ENCODE results near the gene ZNF415.
"Not testable (repeated sequence)": the region's sequence is repeated elsewhere in the genome, so short reads cannot be mapped to it uniquely, and the experiment has no call there.

ZNF415 gene

DNA sequence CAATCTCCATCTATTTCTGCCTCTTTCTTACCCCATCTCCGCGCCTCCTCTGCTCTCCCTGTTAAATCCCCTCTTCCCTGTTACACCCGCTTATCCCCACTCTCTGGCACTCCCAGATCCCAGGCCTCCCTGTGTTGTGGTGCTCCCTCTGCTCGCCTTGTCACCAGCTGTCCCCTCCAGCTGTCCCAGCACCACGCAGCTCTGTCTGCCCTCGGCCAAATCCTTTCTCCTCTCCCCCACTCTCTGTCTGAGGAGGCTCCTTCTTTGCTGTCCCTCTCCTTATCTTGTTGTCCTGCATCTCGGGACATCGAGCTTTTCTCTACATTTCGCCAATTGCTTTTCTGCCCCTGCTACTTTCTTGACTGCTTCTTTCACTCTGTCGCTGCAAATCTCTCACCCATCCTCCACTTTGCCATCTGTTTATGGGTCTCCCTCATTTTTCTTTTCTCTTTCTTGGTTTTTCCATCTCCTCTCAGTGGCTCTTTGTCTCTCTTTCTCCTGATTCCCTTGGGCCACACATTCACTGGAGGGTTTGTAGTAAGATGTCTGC is 30.4 kb downstream of the ZNF415 start:
- DNase-seq: no peak

DNA sequence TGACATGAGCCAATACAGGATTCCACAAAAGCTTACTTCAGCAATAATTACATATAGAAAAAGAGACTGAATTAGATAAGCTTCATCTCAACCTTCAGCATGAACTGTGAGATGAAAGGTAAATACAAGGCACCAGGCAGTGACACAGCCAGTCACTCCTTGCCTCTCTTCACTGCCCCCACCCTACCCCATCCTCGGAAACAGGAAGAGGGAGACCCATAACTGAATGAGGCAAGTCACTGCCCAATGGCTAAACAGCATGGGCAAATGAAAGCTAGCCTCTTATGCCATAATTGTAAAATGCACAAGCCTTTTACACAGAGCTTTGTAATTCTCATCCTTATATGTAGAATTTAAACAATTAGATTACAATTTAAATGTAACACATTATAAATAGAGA is 31.2 kb downstream of the ZNF415 start:
- peak; percentile 39 for DNase-seq

DNA sequence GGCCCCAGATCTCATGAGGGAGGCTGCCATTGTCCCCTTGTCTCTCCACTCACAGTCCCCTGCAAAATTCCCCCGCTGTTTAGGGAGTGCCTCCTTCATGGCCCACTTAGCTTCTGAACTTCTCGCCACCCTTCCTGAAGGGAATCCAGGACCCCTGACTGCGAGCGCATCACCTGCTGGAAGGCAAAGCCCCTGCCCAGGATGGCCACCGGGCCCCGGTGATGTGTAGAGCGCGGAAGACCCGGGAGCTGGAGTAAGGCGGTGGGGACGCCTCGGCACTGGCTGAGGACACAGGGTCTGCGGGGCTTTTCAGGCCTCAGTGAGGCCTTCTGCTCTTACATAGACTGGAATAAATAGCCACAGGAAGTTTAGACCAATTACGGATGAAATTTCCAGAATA is 34.1 kb downstream of the ZNF415 start:
- not testable (repeated sequence) for DNase-seq

DNA sequence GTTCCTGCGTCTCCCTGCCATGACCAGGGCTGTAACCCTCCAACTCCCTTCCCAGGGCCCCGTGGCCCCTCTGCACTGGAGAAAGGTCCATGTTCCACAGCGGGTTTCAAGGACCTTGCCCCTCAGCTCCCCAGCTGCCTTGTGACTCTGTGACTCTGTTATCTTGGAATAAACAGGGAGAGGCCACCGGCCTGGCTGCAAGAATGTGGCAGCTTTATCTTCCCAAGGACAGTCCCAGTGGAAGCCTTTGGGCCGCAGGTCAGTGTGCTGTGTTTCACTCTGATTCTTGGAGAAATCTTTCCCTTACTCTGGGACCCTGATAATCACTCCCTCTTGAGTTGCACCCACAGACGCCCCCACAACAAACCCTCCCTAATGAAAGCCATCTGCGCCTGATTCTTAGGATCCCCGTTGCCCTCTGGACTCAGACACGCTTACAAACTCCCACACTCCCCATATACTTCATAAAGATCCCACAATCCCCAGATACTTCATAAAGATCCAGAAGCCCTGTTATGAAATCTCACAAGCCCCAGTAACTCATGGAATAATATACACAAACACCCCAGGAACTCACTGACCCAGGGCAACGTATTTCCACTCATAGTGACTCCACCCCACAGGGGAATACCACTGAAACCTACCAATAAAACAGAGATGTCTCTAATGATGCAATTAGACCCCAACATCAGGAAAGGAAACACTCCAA is 35.6 kb downstream of the ZNF415 start:
- not testable (repeated sequence) for DNase-seq

DNA sequence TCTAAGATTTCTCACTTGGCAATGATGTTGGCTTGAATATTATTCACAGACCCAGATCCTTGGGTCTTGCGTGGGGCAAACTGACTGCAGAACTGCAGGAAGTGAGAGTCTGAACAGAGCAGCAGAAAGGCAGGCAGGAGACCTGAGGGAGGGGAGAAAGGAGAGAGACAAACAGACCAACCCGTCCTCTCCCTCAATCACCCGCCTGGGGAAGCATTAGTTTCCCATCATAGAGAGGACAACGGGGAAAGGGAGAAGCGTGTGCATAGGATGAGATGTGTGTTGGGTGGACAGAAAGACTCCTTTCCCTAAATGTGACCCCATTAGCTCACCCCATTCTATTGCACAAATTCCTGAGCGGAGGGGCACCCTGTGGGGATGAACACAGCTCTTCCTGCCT is 36.1 kb downstream of the ZNF415 start:
- DNase-seq: not testable (repeated sequence)

DNA sequence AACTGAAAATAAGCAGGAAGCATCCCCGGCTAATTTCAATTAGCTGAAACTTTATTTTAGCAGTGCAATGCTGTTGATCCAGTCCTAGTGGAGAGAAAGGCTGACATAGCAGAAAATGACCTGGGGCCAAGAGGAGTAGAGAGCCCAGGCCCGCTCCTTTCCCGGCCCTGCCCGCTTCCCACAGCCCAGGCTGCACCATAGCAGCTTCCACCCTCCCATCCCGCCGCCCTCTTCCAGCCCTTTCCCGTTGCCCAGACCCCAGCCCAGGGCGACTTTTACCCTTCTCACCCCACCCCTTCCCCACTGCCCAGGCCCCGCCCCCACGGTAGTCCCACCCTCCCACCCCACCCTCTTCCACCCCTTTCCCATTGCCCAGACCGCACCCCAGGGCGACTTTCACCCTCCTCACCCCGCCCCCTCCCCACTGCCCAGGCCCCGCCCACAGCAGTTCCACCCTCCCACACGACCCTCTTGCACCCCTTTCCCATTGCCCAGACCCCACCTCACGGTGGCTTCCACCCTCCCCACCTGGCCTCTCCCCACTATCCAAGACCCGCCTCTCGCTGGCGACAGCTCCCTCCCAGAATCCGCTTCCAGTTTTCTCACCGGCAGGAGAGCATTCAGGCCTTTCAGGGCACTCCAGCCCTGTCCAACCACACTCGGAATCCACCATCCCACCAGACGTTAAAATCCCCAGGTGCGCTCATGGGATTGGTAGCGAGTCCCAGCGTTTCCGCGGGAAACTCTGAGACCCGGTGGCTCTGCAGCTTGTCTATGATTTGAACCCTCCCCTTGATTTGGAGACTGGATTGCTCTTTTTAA is 37.7 kb downstream of the ZNF415 start:
- no peak for DNase-seq

DNA sequence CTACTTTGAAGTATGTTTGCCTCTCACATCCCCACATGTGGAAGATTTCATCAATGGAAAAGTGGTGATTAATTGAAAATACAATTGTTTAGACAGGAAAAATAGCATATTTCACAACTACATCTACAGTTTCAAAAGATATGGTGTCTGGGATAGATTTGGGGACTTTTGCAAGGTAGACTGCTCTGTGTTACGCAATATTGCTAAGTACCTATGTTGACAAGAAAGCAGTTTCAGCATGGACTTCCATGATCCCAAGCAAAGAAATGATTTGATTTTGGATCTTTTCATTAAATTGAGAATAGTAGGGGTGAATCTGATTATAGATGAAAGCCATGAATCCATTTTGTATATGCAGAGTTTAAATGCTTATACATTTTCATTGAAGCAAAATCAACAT is 40.0 kb downstream of the ZNF415 start:
- no peak for DNase-seq

DNA sequence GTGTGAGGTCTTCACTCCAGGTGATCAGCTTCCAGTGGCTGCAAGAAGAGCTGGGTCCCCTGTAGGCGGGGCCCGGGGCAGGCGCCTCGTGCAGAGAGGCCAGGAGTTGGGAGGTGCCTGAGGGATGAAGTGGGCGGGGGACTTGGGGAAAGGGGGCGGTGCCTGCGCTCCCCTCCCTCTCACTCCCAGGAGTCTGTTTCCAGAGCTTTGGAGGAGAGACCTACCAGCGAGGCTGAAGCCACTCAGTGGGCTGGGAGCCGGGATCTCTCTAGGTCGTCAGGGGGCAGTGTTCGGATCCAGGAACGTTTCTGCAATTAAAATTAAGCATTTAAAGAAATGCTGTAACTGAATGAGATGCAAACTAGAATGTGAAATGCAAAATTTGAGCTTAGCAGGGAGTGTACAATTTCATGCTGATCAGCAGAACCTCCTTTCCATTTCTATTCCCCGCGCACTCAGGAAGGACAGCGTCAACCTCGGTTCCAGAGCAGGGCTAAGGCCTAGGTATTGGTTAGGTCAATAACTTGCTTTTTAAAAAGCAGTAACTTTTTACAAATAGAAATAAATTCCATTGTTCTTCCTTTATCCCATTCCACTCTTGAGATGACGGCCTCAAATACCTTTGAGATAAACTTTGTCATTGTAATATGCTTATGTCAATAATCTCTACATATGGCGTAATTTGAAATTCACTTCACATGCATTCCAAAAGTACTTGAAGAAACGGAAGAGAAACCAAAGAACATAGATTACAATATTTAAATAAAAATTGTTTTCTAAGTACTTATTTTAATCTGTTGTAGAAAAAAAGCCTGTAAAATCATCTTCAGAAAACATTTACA is 41.1 kb downstream of the ZNF415 start:
- DNase-seq: no peak

DNA sequence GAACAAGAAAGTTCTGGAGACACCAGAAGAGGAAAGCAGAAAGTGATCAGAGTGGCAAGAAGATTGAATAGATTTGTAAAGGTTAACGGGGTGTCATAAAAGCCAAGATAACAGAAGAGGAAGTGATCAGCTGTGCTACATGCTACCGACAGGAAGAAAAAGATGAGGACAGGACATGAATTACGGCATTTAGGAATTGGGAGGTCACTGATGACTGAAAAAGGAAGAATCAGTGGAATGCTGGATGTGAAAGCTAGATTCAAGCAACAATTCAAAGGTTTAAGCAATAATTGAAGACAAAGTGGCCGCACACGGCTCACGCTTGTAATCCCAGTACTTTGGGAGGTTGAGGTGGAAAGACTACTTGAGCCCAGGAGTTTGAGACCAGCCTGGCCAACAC is 44.6 kb downstream of the ZNF415 start:
- DNase-seq: no peak

DNA sequence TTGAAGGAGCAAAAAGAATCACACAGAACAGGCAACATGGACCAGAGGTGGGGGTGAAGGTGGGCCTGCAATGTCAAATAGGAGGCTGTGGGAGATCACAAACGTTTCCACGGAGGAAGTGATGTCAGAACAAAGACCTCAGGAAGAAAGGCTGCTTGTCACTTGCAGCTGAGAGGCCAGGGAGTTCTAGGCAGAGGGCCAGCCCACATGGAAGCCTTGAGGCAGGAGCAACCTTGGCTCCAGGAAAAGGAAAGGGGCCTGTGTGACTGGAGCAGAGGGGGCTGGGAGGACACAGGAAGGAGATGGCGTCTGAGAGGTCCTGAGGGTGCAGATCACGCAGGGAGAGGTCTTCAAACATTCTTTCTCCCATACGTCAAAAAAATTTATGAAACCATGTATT is 45.8 kb downstream of the ZNF415 start:
- no peak for DNase-seq

DNA sequence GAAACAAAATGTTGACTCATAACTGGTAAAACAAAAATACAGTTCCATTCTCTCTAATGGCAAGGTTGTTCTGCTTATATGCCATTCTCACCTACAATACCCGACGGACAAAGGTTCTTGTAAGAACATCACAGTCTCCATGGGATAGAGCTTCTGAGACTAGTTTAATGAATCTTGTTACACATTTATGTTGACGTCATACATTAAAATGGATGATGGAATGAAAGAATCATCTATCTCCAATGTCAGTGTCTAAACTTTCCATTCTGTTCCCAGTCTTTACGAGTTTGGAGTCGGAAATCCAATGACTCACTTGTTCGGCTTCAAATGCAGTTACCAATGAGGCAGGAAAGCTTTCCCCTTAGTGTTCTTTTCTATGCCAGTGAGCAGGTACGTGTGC is 47.2 kb downstream of the ZNF415 start:
- DNase-seq: no peak

DNA sequence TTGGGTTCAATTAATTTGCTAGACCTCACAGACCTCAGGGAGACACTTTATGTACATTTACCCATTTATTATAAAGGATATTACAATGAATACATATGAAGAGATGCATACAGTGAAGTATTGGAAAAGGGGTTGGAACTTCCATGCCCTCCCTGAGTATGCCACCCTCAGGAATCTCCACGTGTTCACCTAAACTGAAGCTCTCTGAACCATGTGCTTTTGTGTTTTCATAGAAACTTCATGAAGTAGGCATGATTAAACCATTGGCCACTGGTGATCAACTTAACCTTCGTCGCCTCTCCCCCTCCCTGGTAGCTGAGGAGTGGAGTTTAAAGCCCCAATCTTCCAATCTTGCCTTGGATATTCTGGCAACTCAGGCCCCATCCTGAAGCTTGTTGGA is 49.8 kb downstream of the ZNF415 start:
- no peak for DNase-seq

DNA sequence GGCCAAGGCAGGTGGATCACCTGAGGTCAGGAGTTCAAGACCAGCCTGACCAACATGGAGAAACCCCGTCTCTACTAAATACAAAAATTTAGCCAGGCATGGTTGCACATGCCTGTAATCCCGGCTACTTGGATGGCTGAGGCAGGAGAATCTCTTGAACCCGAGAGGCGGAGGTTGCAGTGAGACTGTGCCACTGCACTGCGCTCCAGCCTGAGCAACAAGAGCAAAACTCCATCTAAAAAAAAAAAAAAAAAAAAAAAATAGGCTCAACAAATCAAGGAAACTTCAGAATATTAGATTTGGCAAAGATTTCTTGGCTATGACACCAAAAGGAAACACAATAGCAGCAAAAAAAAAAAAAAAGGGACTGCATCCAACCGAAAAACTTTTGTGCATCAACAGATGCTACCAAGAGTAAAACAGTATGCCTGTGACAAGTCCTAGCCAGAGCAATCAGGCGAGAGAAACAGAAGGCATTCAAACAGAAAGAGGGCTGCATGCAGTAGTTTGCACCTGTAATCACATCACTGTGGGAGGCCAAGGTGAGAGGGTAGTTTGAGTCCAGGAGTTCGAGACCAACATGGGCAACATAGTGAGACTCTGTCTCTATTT is 53.3 kb downstream of the ZNF415 start:
- no peak for DNase-seq

DNA sequence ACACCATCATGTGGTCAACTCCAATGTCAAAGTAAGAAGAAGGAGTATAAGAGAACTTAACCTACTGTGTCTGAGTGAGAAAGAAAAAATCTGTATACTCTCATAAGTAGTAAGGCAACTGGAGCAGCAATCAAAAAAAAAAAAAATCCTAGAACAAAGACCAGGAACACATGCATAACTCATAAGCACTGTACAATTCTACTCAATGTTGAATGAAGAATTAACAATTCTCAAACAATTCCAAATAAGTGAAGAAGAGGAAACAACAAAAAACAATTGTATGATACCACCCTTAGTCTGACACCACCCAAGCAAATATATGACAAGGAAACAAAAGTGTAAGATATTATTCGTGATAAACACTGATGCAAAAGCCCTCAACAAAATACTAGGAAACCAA is 54.0 kb downstream of the ZNF415 start:
- DNase-seq: no peak

DNA sequence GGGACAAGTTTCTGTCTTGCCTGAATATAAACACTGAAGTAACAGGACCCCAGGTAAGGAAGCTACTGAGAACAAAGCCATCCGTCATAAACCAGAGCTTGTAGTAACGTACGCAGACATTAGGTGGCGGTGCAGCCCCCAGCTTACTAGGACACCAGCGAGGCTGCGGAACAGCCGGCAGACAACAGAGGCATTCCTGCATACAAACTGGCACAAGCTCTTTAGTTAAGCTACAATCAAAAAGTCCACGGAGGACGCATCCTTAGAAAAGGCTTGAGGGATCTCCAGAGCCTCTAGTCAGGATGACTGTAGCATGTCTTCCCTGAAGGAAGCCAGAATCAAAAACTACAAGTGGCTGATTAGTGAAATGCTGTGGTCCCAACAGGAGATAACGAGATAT is 55.7 kb downstream of the ZNF415 start:
- no peak for DNase-seq

DNA sequence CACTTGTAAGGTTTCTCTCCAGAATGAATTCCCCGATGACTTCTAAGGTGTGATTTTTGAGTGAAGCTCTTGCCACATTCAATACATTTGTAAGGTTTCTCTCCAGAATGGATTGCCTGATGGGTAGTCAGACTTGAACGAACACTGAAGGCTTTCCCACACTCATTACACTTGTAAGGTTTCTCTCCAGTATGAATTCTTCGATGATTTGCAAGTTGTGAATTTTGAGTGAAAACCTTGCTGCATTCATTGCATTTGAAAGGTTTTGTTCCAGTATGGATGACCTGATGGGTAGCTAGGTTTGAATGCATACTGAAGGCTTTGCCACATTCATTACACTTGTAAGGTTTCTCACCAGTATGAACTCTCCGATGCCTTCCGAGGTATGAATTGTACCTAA is 63.9 kb downstream of the ZNF415 start:
- no peak for DNase-seq

DNA sequence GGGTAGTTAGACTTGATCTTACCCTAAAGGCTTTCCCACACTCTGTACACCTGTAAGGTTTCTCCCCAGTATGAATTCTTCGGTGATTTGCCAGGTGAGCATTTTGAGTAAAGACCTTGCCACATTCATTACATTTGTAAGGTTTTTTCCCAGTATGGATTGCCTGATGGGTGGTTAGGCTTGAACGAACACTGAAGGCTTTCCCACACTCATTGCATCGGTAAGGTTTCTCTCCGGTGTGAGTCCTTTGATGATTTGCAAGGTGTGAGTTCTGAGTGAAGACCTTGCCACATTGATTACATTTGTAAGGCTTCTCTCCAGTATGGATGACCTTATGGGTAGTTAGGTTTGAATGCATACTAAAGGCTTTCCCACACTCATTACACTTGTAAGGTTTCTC is 64.5 kb downstream of the ZNF415 start:
- DNase-seq: no peak

DNA sequence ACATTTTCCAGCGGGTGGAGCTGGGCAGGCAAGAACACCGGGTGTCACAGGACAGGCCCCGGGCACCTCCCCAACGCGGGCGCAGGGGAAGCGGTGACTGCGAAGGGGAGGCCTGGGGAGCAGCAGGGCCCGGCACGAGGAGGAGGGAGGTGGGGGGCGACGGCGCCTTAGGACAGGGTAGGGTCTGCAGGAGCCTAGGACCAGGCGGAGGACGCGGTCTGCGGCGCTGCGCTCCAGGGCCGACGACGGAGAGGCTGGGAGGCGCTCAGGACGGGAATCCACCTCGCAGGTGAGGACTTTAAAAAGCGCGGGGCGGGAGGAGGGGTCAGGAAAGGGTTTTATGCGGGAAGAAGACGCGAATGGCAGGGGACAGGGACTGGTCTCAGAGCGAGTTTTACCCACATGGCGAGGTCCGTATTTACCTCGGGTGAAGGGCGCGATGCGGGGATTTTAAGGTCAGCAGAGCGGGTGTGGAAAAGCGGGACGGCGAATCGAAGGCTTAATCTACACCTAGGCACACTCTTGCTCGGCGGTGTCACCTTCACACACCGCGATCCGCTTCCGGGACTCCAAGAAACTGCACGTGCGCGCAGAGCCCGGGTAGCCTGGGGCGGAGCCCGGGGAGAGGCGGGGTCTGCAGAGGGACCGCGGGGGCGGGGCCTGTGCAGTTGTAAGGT is 74.7 kb downstream of the ZNF415 start:
- DNase-seq: no peak

Data from suppressor macrophage treated with lipopolysaccharide for 4 hours (primary cell).